ENCODE results near the gene PARP11. TPM values are rescaled to one million over a fixed set of nuclear protein-coding genes. Genes with fewer than 3 reads are reported as not detected.

PARP11 gene
- total and polyA plus RNA-seq, 2 of the 8 experiments (the other 6 are each of a cell fraction or from before 2014, with no cell fraction given), result 4.2 to 13.3 TPM

DNA sequence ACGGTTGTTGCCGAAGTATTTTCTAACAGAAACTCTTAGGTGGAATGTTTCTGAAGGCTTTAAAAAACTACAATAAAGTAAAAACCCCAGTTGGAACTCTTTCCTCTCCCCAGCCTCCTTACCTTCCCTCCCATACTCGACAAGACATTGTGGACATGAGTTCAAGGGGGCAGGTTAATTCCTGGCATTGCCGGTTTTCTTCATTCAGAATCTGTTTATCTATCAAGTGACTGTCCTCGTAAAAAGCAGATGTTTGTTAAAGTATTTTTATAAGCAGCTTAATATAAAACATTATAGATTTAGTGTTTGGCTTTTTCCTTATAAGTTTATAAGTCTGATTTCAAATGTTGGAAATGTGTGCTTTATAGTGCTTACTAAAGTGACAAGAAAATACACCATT is 30.7 kb downstream of the PARP11 start (continued):
- TF ChIP-seq CHD1 (IDR thresholded peaks at IDR 0.05; ENCODE audit: low read depth, low read length) (no peak), ASH2L (IDR thresholded peaks at IDR 0.05; ENCODE audit: low read length) (no peak)
